Muscle of leg (tissue), 11 donors: Measurements from ENCODE around the gene TTC39C. TPM values are rescaled to one million over a fixed set of nuclear protein-coding genes. Genes with fewer than 3 reads are reported as not detected.
A peak's percentile ranks its signal among the peaks of the same experiment; 100 is the strongest.

ENCODE experiments used
- DNase-seq: peaks from one replicate; pipeline ENCODE4 v3.0.0; 2013
- H3K27ac ChIP-seq: one replicate; pipeline ENCODE4 v1.5.1; 2013; ENCODE audit warnings: mild to moderate bottlenecking, low read length, control low read depth
- H3K27me3 ChIP-seq: one replicate; pipeline ENCODE4 v1.6.1; 2013; ENCODE audit warnings: low read length; ENCODE audit not compliant: control insufficient read depth, insufficient read depth
- H3K36me3 ChIP-seq: one replicate; pipeline ENCODE4 v1.6.1; 2013; ENCODE audit warnings: low read length; ENCODE audit not compliant: control insufficient read depth, insufficient read depth
- H3K4me1 ChIP-seq: one replicate; pipeline ENCODE4 v1.6.1; 2013; ENCODE audit warnings: low read length; ENCODE audit not compliant: control insufficient read depth, insufficient read depth
- H3K4me3 ChIP-seq: one replicate; pipeline ENCODE4 v1.5.1; 2013; ENCODE audit warnings: low read length, control low read depth
- H3K9me3 ChIP-seq: replicated peaks from 2 replicates; pipeline ENCODE4 v1.6.1; 2013; ENCODE audit warnings: low read depth, low read length; ENCODE audit not compliant: control insufficient read depth
- WGBS: methylation state at CpG from one replicate; pipeline ENCODE4 v1.1.5; 2013; ENCODE audit warnings: missing lambda C conversion rate; ENCODE audit not compliant: insufficient coverage; 5-methylcytosine and 5-hydroxymethylcytosine counted together
- polyA plus RNA-seq, 8 donors: library from polyadenylated mRNA; unstranded; fragments of 120-200 nt; gene quantifications; one replicate each; pipeline versions ENCODE4 v1.2.1 to v1.2.3, GENCODE V29; 2013; ENCODE audit warnings: inconsistent platforms in 1 of 8, low replicate concordance in 1 of 8; ENCODE audit not compliant: insufficient read length in 8 of 8, insufficient read depth in 1 of 8
- total RNA-seq: library from RNA; stranded (reverse); fragments of 120-200 nt; gene quantifications from one replicate; pipeline ENCODE4 v1.2.4, GENCODE V29; 2013

The TTC39C gene
- total and polyA plus RNA-seq, 9 donors, result 2.9 to 6.9 (median 3.3) TPM

DNA sequence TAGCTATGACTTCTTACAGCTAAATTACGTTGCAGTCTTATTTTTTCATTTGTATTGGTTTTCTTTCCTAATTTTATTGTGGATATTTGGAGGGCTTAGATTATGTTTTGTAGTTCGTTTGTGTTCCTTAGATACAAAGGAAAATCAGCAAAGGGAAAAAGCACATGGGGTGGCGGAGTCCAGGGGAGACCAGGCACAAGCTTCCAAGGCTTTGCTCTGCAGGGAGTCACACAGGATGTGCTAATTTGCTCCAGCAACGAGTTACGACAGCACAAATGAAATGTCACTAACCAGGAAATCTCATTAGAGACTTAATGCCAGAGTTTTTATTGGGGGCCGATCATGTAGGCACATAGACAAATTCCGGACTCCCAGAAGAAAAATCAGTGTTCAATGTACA, 63.8 kb downstream of the TTC39C start:
- Histone ChIP-seq H3K4me1 (no peaks in the 10 kb centered on the region), H3K27ac (no peak overlapping the region), H3K4me3 (no peak overlapping the region), H3K9me3 (peaks cover 2% of the 10 kb centered on the region), H3K27me3 (no peaks in the 10 kb centered on the region), H3K36me3 (no peaks in the 10 kb centered on the region)
- WGBS, result 48% methylated on average over 4 of the region's 7 CpGs
- DNase-seq, result no peak

DNA sequence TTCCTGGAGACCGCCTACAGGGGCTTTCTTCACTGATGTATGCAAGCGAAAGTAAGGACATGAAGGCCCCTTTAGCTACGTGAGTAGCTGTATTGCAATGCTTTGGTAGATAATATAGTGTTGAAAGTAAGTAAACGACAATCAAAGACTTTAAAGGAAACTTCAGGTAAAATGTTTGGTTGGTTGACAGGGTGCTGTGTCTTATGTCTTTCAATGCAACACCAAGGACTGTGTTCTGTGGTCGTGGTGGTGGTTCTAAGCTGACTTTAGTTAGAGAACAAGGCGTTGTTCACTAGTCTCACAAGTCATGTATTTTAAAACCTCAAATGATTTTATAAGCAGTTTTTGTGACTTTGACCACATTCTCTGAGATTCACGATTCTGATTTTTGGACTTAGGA, 66.3 kb downstream of the TTC39C start:
- H3K4me1 ChIP-seq, result no peaks in the 10 kb centered on the region
- H3K27ac ChIP-seq, result no peak overlapping the region
- H3K36me3 ChIP-seq, result no peaks in the 10 kb centered on the region
- H3K27me3 ChIP-seq, result no peaks in the 10 kb centered on the region
- no peak for DNase-seq
- H3K9me3 ChIP-seq, result no peaks in the 10 kb centered on the region
- H3K4me3 ChIP-seq, result no peak overlapping the region
- 94% methylated on average over 4 of the region's 7 CpGs for WGBS

DNA sequence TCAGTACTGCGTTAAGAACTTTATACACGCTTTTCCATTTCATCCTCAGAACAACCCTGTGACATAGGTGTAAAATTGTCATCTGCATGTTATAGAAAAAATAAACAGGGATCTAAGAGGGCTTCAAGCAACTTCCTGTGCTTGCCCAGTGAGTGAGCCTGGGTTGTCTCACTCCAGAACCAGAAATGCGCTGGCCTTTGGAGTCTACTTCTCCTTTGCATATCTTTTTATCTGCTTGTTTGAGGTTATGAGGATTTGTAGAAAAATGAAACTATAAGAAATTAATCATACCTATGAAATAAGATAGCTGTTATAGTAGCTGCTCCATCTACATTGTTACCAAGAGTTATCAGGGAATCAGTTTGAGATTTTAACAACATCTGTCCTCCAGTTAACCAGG, 69.0 kb downstream of the TTC39C start:
- Histone ChIP-seq H3K36me3 (no peaks in the 10 kb centered on the region), H3K27ac (no peak overlapping the region), H3K27me3 (no peaks in the 10 kb centered on the region), H3K9me3 (no peaks in the 10 kb centered on the region), H3K4me3 (no peak overlapping the region), H3K4me1 (peaks cover 1% of the 10 kb centered on the region)
- DNase-seq, result no peak
- WGBS, result no CpG with 5 or more reads among the region's 3 CpGs

DNA sequence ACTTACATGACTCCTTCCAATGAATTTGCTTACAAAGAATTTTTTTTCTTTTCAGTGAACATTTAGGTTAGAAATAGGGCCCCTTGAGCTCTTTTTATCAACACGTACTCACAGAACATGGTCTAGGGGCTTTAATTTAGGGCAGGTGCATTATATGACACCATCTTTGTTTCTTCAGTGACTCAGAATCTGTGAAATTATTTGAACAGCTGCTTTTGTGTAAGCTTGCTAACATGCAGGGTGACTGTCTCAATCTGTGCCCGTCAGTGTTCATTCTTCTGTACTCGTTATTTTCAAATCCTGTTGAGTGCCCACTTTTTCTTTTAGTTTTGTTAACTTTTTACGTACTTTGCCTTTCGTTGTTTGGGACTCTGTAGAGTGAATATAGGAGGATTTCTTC, 71.5 kb downstream of the TTC39C start:
- H3K36me3 ChIP-seq, result no peaks in the 10 kb centered on the region
- DNase-seq, result no peak
- H3K9me3 ChIP-seq, result no peaks in the 10 kb centered on the region
- no peak overlapping the region for H3K4me3 ChIP-seq
- no peaks in the 10 kb centered on the region for H3K27me3 ChIP-seq
- no peak overlapping the region for H3K27ac ChIP-seq
- H3K4me1 ChIP-seq, result peaks cover 6% of the 10 kb centered on the region
- WGBS, result 83% methylated on average over 1 of the region's 5 CpGs

DNA sequence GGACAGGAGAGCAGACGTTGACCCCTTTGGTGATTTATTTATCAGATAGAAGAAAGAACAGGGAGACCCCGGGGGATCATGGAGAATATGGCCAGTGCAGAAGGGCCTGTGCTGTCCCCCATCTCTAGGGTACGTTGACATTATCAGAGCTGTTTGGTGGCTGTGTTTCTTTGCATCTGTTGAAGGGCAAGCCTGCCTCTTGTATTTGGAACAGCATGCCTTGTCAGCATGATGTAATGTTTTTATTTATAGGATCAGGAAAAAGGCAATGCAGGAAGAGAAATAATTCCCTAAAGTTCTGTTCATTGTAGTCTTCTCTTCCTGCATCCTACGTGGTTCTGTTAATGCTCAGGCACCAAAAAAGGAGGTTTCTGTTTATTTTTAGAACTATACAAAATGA, 74.5 kb downstream of the TTC39C start:
- Histone ChIP-seq H3K9me3 (no peaks in the 10 kb centered on the region), H3K4me1 (peaks cover 6% of the 10 kb centered on the region), H3K27me3 (no peaks in the 10 kb centered on the region), H3K4me3 (no peak overlapping the region), H3K27ac (no peak overlapping the region), H3K36me3 (no peaks in the 10 kb centered on the region)
- peak; percentile 58 for DNase-seq
- 19% methylated on average over 3 of the region's 4 CpGs for WGBS

DNA sequence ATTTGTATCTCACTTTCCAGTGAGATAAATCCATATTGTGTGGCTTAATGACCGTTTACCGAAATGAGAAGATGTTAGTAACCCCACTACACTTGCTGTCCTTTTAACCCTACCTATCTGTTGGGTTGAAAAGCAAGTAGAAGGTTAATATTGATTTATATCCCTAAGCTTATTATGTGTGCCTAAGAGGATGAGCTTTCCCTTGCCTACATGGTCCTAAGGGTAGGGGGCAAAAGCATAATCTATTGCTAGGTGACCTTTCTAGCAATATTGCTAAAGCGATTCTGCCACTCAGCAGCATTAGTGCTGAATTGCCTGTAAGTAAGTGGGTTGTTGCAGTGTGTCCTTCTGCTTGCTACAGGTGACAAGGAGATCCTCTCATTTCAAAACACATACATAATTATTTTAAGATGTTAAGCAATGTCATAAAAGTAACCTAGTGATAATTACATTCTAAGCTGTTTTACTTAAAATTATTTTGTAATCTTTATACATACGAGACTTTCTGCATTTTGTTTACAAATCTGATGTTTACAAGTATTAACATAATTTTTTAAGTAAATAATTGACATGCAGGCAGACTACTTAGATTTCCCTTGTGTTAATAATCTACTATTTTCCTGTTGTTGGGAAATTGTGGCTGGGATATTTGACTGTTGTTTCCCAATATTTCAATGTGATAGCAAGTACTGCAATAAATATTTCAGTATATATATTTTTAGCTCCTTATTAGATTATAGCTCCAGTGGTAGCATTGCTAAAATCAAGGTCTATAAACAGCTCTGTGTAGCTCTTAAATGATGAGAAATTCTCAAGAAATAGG, 75.2 kb downstream of the TTC39C start:
- Histone ChIP-seq H3K9me3 (no peaks in the 10 kb centered on the region), H3K27me3 (no peaks in the 10 kb centered on the region), H3K27ac (no peak overlapping the region), H3K4me3 (no peak overlapping the region), H3K4me1 (peaks cover 6% of the 10 kb centered on the region), H3K36me3 (no peaks in the 10 kb centered on the region)
- no peak for DNase-seq
- WGBS, result no CpG with 5 or more reads among the region's 4 CpGs

DNA sequence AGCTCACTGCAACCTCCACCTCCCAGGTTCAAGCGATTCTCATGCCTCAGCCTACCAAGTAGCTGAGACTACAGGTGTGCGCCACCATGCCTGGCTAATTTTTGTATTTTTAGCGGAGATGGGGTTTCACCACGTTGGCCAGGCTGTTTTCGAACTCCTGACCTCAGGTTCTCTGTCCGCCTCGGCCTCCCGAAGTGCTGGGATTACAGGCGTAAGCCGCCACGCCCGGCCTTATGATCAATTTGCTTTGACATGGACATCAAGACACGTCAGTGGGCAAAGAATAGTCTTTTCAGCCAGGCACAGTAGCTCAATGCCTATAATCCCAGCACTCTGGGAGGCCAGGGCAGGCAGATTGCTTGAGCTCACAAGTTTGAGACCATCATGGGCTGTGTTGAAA, 76.3 kb downstream of the TTC39C start:
- DNase-seq, result no peak
- peaks cover 6% of the 10 kb centered on the region for H3K4me1 ChIP-seq
- no peaks in the 10 kb centered on the region for H3K36me3 ChIP-seq
- WGBS, result 98% methylated on average over 13 of the region's 13 CpGs
- H3K9me3 ChIP-seq, result no peaks in the 10 kb centered on the region
- H3K27me3 ChIP-seq, result no peaks in the 10 kb centered on the region
- H3K4me3 ChIP-seq, result no peak overlapping the region
- no peak overlapping the region for H3K27ac ChIP-seq

DNA sequence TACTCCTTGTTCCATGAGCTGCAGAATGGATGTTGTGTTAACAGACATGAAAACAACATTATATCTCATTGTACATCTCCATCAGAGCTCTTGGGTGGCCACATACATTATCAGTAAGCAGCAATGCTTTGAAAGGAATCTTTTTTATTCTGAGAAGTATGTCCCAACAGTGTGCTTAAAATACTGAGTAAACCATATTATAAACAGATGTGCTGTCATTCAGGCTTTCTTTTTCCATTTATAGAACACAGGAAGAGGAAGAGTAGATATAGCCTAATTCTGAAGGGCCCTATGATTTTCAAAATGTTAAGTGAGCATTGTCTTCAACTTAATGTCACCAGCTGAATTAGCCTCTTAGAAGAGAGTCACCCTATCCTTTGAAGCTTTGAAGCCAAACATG, 80.0 kb downstream of the TTC39C start:
- Histone ChIP-seq H3K36me3 (no peaks in the 10 kb centered on the region), H3K9me3 (peaks cover 5% of the 10 kb centered on the region), H3K27me3 (no peaks in the 10 kb centered on the region), H3K27ac (no peak overlapping the region), H3K4me1 (no peaks in the 10 kb centered on the region), H3K4me3 (no peak overlapping the region)
- peak; percentile 53 for DNase-seq

DNA sequence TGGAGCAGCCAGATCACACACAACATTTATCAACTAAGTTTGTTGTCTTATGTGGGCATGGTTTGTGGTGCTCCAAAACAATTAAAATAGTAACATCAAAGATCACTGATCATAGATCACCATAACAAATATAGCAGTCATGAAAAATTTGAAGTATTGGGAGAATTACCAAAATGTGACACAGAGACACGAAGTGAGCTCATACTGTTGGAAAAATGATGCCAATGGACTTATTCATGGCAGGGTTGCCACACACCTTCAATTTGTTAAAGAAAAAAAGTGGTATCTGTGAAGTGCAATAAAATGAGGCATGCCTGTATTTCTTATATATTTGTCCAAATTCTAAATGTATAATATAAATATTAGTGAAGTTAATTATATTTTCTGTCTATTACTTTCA, 81.4 kb downstream of the TTC39C start:
- no peak for DNase-seq
- no peak overlapping the region for H3K4me3 ChIP-seq
- no peaks in the 10 kb centered on the region for H3K36me3 ChIP-seq
- H3K4me1 ChIP-seq, result no peaks in the 10 kb centered on the region
- no peak overlapping the region for H3K27ac ChIP-seq
- H3K9me3 ChIP-seq, result peaks cover 5% of the 10 kb centered on the region
- no CpG with 5 or more reads among the region's 1 CpG for WGBS
- H3K27me3 ChIP-seq, result no peaks in the 10 kb centered on the region

DNA sequence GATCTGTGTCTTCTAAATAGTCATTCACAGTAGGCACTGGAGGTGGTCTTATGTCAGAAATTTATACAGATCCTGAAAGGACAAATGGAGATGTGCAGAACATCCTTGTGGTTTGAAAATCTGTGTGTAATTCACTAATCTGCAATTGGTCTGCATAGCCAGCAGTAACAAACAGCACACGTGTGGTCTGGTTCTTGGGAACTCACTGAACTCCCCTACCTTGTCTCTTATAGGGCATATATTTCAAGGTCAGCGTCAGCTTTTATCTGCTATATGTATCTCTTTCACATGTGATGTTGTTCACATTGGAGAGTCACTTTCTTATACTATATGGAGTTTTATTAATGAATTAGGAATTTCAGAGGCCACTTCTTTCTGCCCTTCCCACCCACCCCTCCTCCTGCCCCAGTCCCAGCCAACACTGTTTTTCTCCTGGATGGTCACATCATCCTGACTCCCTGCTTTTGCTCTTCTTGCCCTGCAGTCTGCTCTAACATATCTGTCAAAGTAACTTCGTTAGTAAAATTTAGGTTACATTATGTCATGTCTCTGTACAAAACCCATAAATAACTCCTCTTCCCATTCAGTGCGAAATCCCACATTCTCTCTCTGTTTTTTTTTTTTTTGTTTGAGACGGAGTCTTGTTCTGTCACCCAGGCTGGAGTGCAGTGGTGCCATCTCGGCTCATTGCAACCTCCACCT, 88.9 kb downstream of the TTC39C start:
- no CpG with 5 or more reads among the region's 6 CpGs for WGBS
- H3K4me1 ChIP-seq, result no peaks in the 10 kb centered on the region

More for the DNA sequence above, 88.9 kb downstream of the TTC39C start:
- no peaks in the 10 kb centered on the region for H3K27me3 ChIP-seq
- no peak for DNase-seq
- no peak overlapping the region for H3K27ac ChIP-seq
- H3K9me3 ChIP-seq, result no peaks in the 10 kb centered on the region
- no peaks in the 10 kb centered on the region for H3K36me3 ChIP-seq
- H3K4me3 ChIP-seq, result no peak overlapping the region
